Measurements from ENCODE around the gene SQSTM1.

The SQSTM1 gene

GRCh38 chr5:179794575-179794974 lies 26.1 kb upstream of the SQSTM1 start:
- no peak for TF ChIP-seq CTCF (IDR thresholded peaks at IDR 0.05)
- peak overlapping the region; percentile 89 for H3K4me3 ChIP-seq
- DNase-seq (ENCODE audit: low spot score) = no peak
- peak overlapping the region in 1 of 2 donors; percentile 89 for H3K27ac ChIP-seq

- H3K27ac ChIP-seq = peak overlapping the region; percentile 71 to 89
- DNase-seq (ENCODE audit: low spot score) = no peak
- no peak for TF ChIP-seq CTCF (IDR thresholded peaks at IDR 0.05)
- H3K4me3 ChIP-seq = peak overlapping the region; percentile 89
Measured at GRCh38 chr5:179795049-179795862, 25.4 kb upstream of the SQSTM1 start.

- peak; percentile 70 for TF ChIP-seq CTCF (IDR thresholded peaks at IDR 0.05)
- Histone ChIP-seq H3K27ac (peak overlapping the region; percentile 71 to 89), H3K4me3 (peak overlapping the region; percentile 89)
- no peak for DNase-seq (ENCODE audit: low spot score)
Measured at GRCh38 chr5:179795863-179796833, 24.6 kb upstream of the SQSTM1 start.

- TF ChIP-seq CTCF (IDR thresholded peaks at IDR 0.05) = no peak
- peak overlapping the region; percentile 71 to 89 for H3K27ac ChIP-seq
- no peak for DNase-seq (ENCODE audit: low spot score)
- H3K4me3 ChIP-seq = peak overlapping the region; percentile 89
Measured at GRCh38 chr5:179796877-179797608, 23.7 kb upstream of the SQSTM1 start.

- no peak for TF ChIP-seq CTCF (IDR thresholded peaks at IDR 0.05)
- no peak for DNase-seq (ENCODE audit: low spot score)
- H3K4me3 ChIP-seq = no peak overlapping the region
- no peak overlapping the region for H3K27ac ChIP-seq
Measured at GRCh38 chr5:179797741-179798140, 23.0 kb upstream of the SQSTM1 start.

GRCh38 chr5:179798144-179798770 lies 22.4 kb upstream of the SQSTM1 start:
- TF ChIP-seq CTCF (IDR thresholded peaks at IDR 0.05) = no peak
- H3K4me3 ChIP-seq = no peak overlapping the region
- DNase-seq (ENCODE audit: low spot score) = no peak
- H3K27ac ChIP-seq = no peak overlapping the region
